Occipital lobe (tissue), 3 donors: ENCODE data around the gene CNTNAP3B. TPM values are rescaled to one million over a fixed set of nuclear protein-coding genes. Genes with fewer than 3 reads are reported as not detected.
"Not testable (repeated sequence)": the region's sequence is repeated elsewhere in the genome, so short reads cannot be mapped to it uniquely, and the experiment has no call there.

ENCODE experiments used
- DNase-seq: peaks from one replicate; lab custom pipeline; 2025; lab: John Stamatoyannopoulos, UW
- small RNA-seq: library from RNA; depleted of rRNA; stranded (forward); fragments of <200 nt; gene quantifications from one replicate; pipeline ENCODE3, GENCODE V24; 2014
- total RNA-seq: library from RNA; depleted of rRNA; stranded (reverse); fragments of >200 nt; gene quantifications from one replicate; pipeline ENCODE4 v1.2.3, GENCODE V29; 2014

Gene CNTNAP3B
- total RNA-seq, 1 donor from 2014 or later: 68.5 TPM

DNA sequence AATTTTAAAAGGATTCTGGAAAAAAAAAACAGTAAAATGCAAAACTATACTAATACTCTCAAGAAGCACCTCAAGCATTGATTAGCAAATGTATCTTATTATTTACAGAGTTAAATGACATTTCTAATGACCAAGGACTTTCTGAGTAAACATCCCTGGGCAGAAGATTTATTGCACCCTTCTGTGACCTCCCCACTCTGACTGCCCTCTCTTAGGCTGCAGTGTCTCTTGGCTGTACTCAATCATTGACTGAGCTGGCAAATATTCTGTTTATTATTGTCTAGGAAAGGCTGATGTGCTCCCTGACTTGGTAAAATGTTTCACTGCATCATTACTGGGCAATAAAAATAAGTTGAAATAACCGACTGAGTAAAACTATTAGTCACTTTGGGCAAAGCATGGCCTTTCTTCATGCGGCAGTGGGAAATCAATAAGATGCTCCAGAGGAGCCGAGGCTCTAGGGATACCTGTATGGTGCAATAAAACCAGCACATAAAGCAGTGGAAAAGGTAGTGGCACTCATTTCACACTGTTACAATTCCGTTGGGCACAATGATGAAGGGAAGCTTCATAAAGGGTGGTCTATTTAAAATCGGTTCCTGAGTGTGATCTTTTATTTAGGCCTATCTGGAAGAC is 151.1 kb downstream of the CNTNAP3B start:
- not testable (repeated sequence) for DNase-seq

DNA sequence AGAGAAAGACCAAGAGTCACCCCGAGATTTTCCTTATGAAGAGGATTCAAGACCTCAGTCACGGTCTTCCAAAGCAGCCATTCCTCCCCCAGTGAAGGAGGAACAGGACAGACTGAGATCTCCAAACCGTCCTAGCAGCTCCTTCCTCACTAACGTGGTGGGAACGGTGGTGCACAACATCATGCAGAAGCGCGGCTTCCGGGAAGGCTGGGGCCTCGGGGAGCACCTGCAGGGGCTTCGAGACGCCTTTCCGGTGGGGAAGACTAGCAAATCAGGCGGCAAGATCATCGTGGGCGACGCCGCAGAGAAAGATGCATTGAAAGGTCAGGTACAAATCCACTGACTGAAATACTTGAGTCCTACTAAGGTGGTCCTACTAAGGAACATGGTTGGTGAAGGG is 154.3 kb downstream of the CNTNAP3B start:
- not testable (repeated sequence) for DNase-seq

DNA sequence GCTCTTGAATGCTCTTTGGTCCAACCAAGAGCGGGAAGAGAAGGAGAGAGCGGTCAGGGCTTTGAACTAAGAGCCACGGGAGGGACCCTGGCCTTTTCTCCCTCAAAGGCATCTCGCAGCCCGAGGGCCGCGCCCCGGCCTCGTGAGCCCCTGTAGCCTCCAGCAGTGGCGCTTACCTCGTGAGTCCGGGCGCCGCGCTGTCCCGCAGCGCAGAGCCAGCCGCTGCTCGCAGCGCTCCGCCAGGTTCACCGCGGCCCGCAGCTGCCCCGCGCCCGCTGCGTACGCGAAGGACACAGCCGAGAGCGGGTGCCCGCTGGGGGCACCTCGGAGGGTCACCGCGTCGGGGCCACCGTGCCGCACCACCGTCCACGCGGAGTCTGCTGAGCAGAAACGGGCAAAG is 176.2 kb downstream of the CNTNAP3B start:
- not testable (repeated sequence) for DNase-seq

DNA sequence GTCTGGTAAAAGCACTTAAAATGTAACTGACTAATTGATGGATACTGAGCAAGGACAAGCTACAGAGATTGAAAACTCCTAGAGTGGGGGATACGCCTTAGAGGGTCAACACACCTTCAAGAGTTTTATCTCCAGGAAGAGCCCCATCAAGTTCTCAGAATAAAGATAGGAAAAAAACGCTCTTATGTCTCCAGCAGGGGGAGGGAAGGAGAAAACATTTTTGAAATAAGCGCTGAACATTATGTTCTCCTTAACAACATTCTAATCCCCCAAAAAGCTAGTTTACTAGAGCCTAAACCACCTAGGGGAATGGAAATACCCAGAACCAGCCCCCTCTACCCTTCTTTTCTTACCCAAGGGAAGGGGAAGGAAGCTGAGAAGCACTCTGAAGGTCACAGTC is 187.5 kb downstream of the CNTNAP3B start:
- not testable (repeated sequence) for DNase-seq

DNA sequence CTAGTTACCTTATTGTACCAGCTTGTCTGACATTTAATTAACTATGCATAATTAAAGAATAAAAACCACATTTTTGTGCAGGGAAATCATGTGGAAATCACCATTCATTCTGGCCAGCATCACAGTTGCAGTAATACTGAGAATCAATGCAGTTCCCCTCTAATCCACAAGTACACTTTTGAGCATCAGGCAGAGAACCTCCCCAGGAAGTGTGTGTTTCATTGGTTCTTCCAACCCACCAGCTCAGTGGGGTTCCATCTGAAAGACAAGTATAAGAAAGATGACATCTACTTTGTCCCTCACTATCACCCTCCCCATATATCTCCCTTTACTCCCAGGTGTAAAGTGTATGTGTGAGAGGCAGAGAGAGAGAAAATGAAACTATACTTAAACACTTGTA is 191.1 kb downstream of the CNTNAP3B start:
- DNase-seq: not testable (repeated sequence)

DNA sequence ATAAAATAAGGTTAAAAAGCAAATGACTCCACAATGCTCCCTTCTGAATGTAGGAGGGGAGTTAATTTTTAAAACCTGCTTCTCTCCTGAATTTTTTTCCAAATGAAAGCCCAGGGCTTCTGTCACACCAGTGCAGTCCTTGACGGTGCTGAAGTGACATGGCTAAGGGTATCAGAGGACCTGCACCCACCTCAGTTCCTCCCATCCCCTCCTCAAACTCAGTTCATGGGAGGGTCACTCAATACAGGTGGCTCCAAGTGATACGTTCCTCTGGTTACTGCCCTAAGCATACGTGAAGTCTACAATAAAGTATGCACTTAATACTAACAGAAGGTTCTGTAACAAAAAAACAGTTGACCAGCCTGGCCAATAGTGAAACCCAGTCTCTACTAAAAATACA is 193.5 kb downstream of the CNTNAP3B start:
- not testable (repeated sequence) for DNase-seq

DNA sequence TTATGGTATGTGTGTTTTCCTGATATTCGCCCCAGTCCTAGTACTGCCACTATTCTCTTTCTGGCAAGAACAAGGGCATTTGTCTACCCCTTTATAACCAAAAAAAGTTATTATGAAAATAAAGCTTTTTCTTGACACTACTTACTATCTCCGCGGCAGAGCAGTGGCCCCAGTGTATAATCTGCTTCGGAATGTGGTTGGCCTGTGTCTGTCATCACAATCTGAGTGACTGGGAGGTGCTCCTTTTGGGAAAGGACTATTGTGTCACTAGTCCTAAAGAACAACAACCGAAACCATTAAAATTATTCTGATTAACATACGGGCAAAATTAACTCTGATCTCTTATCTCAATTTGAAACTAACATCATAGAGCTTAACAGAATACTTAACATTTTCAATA is 200.1 kb downstream of the CNTNAP3B start:
- DNase-seq: not testable (repeated sequence)

DNA sequence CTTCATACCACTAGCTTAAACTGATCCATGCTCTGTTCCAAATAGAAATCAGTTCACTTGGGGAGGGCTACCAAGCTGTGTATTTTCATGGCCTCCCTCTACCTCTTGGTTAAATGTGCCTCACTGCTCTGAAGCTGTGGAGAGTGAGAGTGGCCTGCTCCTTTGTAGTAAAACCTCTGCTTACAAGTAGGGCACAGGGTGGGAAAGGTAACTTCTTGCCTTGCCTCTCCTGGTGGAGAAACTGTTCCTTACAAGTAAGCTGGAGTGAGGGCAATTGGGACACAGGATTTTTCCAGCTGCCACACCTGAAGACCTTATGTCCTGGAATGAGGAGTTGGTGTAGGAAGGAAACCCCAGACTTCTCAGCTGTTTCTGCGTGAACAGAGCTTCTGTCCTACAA is 211.9 kb downstream of the CNTNAP3B start:
- DNase-seq: not testable (repeated sequence)

DNA sequence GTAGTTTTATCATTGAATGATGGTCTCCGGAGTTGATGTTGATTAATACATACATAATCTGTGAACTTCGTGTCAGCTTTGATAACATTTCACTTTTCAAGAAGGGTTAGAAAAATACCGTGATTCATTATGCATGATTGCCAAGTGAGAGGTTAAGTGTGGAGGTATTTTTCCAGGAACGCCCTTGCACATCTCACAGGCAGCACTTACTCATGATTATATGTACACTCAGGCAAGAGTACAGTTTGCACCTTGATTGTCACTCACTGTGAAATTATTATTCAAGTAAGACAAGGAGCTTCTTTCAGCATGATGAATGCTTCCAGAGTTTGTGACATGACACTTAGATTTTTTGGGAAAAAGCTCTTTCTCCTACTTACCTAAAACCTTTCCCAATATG is 223.7 kb downstream of the CNTNAP3B start:
- DNase-seq: not testable (repeated sequence)

DNA sequence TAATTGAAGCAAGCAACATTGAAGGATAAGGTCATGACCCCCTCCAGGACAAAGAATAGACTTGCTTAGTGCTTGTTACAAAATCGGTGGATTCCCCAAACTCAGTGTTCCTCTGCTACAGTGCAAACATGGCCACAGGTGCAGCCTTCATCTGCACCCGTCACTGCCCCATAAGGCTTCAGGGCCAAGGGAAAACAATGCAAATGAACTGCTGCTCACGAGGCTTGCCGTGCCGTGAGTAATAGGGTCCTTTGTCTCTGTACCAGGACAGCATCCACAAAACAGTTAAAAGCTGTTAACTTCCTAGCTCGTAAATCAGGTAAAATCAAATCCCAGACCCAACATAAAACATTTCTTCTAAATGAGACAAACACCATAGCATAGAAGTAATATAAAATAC is 226.5 kb downstream of the CNTNAP3B start:
- DNase-seq: not testable (repeated sequence)

DNA sequence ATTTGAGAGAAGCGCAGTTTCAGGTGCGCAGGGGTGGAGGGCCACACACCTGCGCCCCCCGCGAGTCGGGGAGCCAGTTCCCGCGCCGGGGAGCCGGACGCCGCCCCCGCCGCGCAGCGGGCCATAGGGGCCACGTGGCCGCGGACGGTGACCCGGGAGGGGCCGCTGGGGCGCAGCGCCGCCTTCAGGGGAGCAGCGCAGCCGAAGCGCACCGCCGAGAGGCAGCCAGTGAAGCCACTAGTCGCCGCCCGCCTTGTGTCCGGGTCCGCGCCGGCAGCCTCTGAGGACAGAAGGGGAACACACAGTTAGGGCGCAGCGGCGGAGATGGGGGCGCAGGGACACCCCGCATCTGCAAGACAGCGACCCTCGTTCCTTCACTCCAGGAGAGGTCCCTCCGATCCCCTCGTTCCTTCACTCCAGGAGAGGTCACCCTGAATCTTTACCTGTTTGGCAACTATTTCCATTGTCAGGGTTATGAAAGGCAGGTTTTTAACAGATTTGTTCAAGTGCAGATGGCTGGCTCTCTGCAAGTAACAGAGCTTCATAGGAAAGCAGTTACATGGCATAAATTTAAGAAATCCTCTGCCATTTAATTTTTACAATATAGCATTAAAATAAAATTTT is 230.4 kb downstream of the CNTNAP3B start:
- not testable (repeated sequence) for DNase-seq

DNA sequence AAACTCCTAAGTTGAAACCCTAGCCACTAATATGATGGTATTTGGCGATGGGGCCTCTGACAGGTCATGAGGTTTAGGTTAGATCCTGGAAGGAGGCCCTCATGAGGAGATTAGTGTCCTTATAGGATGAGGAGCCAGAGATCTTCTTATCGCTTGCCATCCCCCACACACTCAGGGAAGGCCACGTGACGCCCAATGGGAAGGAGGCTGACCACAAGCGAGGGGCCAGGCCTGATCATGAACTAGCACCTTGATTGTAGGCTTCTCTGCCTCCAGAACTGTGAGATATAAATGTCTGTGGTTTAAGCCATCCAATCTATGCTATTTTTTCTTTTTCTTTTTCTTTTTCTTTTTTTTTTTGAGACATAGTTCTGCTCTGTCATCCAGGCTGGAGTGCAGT is 254.7 kb downstream of the CNTNAP3B start:
- not testable (repeated sequence) for DNase-seq

DNA sequence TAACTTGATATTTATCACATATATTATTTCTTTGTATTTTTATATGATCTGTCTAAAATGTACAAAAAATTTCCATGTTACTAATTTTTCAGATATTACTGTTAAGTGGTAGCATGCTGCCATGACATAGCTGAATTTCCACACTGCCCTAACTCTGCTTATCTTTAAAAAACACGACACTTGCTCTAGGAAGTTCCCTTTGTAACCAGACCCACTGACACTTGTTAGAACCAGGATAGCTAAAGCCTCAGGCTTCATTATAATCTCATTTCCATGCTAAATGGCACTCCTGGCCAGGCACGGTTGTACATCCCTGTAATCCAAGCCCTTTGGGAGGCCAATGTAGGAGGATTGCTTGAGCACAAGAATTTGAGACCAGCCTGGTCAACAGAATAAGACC is 273.8 kb downstream of the CNTNAP3B start:
- DNase-seq: not testable (repeated sequence)

DNA sequence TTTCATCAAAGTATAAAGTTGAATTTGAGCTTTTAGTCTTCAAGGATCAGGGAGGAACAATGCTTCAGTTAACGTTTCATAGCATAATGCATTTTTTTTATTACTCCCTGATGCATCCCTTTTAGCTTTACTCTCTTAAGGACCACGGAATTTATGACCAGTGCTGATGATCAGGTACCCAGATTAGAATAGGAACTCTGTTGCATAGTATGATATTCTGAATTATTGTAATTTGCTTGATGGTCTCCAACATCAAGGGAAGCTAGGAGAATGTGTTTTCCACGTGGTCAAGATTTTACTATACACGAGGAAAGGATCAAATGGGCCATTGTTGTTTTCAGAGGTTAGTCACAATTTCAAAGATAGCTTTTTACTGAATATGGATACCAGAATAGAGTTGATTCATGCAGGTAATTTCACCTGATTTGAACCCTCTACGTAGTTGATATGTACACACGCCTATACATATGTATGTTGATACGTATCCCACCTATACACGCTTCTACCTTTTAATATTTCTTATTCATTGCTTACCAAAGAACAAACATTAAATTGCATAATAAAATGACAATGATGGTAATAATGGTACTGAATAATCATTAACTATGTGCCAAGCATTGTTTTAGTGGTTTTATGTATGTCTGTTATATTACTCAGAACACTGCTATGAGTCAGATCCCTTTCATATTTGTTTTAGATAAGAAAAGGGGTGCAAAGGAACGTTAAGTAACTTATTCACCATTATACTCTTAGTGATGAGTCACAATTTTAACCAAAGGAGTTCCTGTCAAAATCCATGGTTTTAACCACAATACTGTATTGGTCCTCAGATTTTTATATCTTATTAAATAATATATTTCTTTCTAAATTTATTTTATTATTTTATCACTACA is 277.1 kb downstream of the CNTNAP3B start:
- DNase-seq: not testable (repeated sequence)

DNA sequence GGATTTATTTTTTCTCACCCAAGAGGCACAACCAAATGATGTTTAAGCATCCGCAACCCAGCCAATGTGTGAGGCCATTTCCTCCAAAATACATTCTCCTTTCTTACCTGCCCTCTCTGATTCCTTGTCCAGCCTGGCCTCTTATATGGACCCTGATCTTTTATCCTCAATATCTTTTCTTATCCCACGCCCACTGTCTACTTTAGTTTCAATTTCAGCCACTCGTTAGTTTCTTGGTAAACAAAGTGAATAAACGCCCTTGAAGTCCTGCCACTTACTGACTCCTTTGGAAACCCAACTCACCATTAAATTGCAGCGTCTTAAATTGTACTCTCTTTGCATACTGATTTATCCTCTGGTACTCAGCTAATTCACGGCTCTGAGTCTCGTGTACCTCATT is 281.4 kb downstream of the CNTNAP3B start:
- not testable (repeated sequence) for DNase-seq

Small RNA genes lying within 50 kb of the gene (small RNA-seq; reads per million reads assigned to genes)
- gene RN7SL343P: not detected

Other genes with a start within 250 kb of the CNTNAP3B start
- not detected for gene SPATA31A6, start 54.2 kb upstream of the CNTNAP3B start, total RNA-seq